Measurements from ENCODE around the gene TRAIP.

DNA sequence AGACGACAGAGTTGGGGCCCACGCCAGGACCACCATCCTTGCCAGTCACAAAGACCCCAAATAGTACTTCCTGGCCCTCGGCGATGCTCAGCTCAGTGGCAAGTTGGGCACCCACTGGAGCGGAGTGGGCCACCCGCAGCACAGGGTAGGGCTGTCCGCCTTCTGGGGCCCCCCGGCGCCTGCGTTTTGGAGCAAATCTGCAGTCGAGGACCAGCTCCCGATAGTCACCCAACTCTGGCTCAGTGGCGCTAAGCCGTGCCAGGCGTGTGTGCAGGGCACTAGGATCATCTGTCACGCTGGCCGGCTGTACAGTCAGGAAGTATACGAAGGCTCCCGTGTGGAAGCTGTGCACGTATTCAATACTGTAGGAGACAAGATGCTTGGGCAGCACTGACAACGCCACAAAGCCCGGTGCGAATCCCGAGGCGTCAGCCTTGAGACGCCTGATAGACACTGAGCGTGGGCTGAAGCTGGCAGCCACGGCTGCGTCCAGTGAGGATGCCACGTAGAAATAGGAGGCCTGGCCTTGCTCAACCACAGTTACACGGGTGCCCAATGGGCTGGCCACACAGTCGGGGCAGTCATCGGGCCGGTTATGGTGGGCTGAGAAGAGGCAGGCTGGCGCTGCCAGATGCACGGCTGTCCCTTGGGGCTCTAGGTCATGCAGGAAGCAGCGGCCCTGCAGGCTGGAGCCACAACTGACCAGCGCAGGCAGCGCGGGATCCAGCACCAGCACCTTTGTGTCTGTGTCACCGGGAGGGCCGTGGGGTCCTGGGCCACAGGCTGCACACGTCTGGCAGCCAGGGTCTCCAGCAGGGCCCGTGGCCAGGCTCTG is 46.4 kb upstream of the TRAIP start:
- TF ChIP-seq, protein P1, sequence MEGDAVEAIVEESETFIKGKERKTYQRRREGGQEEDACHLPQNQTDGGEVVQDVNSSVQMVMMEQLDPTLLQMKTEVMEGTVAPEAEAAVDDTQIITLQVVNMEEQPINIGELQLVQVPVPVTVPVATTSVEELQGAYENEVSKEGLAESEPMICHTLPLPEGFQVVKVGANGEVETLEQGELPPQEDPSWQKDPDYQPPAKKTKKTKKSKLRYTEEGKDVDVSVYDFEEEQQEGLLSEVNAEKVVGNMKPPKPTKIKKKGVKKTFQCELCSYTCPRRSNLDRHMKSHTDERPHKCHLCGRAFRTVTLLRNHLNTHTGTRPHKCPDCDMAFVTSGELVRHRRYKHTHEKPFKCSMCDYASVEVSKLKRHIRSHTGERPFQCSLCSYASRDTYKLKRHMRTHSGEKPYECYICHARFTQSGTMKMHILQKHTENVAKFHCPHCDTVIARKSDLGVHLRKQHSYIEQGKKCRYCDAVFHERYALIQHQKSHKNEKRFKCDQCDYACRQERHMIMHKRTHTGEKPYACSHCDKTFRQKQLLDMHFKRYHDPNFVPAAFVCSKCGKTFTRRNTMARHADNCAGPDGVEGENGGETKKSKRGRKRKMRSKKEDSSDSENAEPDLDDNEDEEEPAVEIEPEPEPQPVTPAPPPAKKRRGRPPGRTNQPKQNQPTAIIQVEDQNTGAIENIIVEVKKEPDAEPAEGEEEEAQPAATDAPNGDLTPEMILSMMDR (IDR thresholded peaks at IDR 0.05), result no peak
- no peak for TF ChIP-seq POLR2A (IDR thresholded peaks at IDR 0.05)
